GM19324 (cell line): ENCODE data around the gene CD33.
"Not testable (repeated sequence)": the region's sequence is repeated elsewhere in the genome, so short reads cannot be mapped to it uniquely, and the experiment has no call there.

Experiments
- ATAC-seq: cut with Tn5 transposase; IDR thresholded peaks from one replicate; pipeline ENCODE4 v1.9.1; 2021; ENCODE audit warnings: mild to moderate bottlenecking, moderate library complexity; ENCODE audit not compliant: unreplicated experiment, low FRiP score

Gene CD33

DNA sequence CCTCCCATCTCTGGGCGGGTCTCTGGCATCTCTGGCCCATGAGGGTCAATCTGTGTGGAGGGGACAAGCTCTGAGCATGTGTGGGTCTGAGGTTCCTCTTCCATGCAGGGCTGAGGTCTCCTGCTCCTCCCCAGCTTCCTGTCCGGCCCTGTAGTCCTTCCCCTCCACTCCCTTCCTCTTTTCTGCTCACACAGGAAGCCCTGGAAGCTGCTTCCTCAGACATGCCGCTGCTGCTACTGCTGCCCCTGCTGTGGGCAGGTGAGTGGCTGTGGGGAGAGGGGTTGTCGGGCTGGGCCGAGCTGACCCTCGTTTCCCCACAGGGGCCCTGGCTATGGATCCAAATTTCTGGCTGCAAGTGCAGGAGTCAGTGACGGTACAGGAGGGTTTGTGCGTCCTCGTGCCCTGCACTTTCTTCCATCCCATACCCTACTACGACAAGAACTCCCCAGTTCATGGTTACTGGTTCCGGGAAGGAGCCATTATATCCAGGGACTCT is at the start of gene CD33:
Gene CD33 (plus strand): TSS at position 183 of the 496 bp plus-strand sequence. CDS start 39 bp downstream, at position 222.
- not testable (repeated sequence) for ATAC-seq

DNA sequence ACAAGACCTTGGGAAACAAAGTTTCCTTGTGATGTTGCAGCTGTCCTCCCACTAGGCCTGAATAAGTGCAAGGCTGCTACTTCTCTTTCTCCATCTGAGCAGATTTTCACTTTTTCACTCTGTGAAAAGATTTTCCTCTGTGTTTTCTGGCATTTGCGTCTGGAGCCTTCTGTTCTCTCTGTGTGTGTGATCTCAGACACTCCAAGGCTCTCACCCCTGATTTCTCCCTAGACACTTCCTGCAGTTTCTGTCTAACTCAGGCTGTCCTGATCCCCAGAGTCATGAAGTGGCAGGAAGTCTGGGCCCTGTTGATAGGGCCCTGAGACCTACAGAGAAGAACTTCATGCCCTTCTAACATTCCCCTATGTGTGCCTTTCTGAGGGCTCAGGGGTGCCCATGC is 45.6 kb upstream of the CD33 start:
- ATAC-seq = no peak

DNA sequence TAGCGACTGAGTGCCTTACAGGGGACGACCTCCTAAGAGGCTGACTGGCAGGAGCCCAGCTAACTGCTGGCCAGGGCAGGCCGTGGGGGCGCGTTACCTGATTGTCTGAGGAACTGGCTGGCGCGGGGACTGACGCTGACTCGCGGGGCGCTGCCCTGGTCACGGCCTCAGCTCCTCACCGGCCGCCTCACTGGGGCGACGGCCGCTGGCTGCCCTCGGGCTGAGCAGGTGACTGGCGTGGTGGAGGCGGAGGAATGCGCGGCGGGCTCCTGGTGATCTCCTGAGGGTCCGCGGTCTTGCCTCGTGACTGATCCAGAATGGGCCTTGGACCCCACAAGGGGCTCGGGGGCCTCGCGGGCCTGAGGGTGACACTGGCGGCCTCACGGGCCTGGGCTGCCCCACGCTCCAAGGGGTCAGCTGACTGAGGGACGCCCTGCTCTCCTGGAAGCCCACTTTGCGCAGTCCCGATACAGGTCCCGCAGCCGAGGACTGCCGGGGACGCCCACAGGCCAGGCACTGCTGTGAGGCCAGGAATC is 43.4 kb upstream of the CD33 start:
- ATAC-seq = no peak

DNA sequence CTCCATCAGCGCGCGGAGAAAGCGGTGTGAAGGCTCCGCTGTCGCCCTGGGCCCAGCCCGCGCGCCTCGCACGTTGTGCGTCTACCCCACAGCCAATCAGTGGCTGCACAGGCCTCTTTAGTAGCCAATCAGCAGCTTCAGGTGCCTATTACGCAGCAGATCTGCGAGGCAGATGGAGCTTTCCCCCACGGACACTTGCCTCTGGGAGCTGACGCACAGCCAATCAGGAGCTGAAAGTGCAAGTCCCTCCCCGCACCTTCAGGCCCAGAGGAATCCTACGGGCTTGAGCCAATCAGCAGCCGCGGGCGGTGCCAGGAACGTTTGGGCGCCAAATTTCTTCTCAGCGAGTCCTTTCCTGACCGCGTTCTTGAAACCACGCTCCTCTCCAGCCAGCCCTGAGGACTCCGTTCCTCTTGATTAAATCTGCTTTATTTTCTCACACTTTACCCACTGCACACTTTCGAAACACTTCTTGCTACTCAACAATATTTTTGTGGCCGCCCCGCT is 42.9 kb upstream of the CD33 start:
- no peak for ATAC-seq

DNA sequence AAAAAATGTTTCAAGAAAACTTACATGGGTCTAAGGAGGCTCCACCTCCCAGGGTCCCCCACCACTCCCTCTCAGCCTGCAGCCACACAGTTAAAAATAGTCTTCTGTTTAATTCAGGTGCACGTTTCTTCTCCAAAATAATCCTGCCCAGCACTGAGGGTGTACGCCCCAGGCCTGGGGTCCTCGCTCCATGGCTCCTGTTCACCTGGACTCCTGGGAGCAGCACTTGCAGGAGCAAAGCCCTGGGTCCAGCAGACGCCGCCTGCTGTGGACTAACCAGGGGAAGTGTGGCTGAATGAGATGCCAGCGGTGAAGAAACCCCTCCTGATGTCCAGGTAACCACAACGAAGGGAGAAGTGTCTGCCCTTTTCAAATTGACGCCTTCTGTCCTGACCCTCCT is 41.3 kb upstream of the CD33 start:
- no peak for ATAC-seq

DNA sequence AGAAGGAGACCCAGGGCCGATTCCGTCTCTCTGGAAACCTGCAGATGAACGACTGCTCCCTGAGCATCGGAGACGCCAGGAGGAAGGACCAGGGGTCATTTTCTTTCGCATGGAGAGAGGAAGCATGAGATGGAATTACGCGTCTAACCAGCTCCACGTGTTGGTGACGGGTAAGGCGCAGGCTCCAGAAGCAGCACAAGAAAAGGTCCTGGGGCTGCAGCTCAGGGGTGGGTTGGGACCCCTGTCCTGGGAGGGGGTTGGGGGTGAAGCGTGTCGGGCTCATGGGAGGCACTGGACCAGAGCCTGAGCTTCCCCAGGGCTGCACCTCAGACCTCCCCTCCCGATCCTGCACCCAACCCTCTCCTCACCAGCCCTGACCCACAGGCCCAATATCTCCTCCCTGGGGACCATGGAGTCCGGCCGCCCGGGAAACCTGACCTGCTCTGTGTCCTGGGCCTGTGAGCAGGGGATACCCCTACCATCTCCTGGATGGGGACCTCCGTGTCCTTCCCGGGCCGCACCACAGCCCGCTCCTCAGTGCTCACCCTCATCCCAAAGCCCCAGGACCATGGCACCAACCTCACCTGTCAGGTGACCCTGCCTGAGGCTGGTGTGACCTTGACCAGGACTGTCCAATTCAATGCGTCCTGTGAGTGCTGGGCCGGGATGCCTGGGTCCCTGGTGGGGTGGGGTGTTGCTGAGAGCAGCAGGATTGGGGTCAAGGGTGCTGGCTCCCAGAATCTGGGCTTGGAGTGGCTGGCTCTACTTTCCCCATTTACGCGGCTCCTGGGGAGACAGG is 39.6 kb upstream of the CD33 start:
- no peak for ATAC-seq

DNA sequence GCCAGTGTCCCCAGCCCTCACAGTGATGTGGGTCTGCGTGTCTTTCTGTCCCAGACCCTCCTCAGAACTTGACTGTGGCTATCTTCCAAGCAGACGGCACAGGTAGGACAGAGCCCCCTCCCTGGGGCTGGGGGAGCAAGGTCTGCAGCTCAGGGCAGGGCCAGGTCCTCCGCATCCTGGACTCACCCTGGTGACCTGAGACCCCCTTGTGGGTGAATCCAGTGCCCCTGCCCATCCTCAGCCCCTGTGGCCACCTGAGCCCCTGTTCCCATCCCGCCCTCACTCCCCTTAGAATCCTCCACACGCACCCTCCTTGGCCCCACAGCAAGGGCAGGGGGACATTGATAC is 39.0 kb upstream of the CD33 start:
- no peak for ATAC-seq

DNA sequence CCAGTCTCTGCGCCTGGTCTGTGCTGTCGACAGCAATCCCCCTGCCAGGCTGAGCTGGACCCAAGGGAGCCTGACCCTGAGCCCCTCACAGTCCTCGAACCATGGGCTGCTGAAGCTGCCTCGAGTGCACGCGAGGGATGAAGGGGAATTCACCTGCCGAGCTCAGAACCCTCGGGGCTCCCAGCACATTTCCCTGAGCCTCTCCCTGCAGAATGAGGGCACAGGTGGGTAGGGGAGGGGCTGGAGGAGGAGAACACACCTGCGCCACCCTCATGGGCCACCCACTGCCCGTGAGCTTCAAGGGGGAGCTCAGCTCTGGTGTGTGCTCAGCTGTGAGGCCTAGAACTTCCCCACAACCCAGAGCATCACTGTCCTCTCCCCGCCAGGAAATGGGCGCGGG is 38.6 kb upstream of the CD33 start:
- no peak for ATAC-seq

DNA sequence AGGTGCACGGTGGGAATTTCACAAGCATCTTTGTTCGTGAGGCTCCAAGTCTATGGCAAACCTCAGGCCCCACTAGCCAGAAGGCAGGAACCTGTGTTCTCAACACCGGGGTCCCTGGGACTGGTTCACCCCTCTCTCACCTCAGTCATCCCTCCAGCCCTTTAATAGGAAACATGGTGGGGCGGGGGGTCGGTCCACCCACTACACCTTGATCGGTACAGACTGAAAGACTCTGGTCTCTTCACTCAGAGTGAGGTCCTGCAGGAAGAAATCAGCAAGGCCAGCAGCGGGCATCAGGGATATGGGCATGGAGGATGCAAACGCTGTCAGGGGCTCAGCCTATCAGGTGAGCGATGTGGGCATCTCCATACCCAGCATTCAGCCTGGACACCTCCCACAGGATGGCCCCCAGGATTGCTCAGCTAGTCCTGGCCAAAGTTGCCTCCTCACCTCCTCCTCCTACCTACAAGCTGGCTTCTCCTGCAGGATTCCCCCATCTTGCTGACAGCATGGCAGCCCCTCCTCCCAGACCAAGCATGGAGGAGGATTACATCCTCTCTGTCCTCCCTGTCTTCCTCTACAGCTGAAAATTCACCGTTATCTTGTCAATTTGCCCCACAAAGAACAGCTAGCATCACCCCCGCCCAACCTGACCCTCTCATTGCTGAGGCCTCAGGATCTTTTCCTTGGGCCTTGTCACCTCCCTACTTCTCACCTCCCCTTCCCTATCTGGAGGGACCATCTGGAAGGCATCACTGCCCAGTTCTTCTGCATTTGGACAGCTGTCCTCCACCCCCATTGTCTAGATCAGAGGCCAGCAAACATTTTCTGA is 37.3 kb upstream of the CD33 start:
- no peak for ATAC-seq

DNA sequence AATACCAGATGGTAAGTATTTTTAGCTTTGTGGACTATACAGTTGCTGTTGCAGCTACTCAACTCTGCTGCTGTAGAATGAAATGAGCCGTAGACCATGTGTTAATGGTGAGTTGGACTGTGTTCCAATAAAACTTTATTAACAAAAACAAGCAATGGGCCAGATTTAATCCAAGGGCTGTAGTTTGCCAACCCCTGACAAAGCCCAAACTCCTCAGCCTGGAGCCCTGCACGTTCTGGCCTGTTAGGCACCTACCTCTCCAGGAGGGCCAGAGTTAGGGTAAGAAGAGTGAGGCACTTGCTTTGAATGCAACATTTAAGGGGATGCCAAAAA is 36.7 kb upstream of the CD33 start:
- no peak for ATAC-seq

DNA sequence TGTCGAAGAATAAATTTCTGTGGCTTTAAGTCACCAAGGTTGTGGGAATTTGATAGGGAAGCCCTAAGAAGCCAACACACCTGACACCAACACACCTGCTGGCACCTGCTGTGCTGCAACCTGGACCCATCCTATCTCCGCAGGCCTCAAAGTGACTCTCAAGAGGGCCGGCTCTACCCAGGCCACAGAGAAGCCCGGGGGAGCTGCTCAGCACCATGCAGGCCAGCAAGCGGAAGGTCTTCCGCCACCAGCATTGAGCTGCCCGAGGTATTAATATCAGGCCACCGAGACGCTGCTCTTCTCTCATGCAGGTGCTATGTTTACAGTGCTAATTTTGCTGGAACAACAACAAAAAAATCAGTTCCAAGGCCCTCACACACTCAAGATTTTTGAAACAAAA is 32.2 kb upstream of the CD33 start:
- ATAC-seq = no peak

DNA sequence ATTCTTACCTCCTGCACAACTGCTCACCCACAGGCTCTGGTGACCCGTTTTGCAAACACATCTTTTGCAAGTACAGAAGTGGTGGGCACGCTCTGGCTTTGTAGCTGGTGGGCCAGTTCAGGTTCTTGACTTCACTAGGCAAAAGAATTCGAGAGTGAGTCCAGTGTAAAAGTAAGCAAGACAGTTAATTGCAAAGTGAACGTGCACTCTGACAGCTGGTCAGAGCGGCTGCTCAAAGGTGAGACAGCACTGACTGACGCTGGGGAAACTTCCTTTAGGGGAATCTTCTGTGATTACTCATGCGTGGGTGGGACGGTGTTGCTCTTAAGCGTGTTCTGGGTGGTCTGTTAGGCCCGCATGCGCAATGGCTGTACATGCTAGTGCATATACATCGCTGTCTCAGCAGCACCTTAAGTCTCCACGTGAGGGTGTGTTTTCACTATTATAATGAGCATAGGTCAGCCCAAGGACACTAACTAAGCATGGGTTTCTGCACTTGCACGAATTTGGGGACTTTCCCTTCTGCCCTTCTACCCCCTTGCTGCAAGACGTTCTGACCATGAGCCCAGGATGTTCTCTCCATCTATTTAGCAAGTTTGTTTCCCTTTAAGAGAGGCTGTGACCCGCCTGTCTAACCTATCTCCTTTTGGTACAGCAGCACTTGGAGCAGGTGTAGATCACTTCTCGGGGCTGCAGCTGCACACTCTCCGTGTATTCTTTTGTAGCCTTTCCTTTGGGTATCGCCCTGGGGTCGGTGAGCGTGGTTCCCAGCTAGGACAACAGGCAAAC is 30.2 kb upstream of the CD33 start:
- ATAC-seq = no peak

DNA sequence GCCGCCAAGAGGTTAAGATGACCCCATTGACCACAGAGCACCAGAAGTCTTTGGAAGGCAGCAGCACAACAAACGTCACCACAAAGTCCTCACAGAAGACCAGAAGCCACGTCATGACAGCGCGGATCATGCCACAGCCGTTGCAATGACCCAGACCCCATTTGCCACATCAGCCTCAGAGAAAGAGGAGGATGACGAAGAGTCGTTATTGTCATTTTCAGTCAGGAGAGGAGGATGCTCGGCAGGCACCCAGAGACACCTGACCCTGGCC is 29.6 kb upstream of the CD33 start:
- ATAC-seq = no peak

DNA sequence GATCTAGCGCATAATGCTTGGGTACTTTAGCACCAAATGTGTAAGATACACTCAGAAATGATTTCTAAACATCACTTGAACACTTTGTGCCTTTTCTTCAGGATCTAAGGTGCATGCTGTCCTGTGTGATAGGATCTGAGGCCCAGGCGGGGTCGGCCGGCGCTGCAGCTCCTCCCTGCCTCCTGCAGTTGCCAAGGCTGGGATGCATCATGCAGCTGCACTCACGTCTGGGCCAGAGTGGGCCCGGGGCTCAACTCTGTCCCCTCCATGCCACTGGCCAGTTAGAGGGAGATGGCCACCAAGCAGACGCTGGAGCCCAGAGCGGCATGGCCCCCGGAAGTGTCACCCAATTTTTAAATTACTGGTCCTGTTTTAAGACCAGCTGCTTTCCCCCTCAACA is 29.3 kb upstream of the CD33 start:
- ATAC-seq = no peak

DNA sequence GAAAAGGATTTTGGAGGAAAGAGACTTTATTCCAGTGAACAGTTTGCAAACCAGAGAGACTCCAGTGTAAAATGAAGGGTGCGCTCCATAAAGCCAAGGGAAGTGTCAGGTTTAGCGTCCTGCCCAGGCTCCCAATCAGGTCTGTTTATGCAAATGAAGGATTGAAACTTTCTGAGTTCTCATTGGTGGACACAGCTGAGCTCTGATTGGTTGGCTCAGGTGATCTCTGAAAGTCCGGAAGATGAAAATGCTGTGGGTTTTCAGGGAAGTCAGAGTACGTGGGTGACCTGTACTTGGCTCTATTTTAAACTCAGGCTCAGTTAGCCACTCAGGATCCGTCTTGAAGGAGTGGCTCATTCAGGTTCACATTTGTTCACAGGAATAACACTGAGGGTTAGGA is 28.7 kb upstream of the CD33 start:
- no peak for ATAC-seq

DNA sequence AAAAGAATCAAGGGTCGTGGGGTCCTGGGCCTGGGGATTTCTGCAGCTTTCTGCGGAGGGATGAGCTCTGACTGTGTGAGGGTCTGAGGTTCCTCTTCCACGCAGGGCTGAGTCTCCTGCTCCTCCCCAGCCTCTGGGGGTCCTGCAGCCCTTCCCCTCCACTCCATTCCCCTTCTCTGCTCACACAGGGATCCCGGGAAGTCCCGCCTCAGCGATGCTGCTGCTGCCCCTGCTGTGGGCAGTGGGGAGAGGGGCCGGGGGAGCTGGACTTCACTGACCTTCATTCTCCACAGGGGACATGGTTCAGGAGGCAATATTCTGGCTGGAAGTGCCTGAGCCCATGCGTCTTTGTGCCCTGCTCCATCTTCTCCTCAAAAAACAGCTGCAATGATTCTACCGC is 26.2 kb upstream of the CD33 start:
- no peak for ATAC-seq

DNA sequence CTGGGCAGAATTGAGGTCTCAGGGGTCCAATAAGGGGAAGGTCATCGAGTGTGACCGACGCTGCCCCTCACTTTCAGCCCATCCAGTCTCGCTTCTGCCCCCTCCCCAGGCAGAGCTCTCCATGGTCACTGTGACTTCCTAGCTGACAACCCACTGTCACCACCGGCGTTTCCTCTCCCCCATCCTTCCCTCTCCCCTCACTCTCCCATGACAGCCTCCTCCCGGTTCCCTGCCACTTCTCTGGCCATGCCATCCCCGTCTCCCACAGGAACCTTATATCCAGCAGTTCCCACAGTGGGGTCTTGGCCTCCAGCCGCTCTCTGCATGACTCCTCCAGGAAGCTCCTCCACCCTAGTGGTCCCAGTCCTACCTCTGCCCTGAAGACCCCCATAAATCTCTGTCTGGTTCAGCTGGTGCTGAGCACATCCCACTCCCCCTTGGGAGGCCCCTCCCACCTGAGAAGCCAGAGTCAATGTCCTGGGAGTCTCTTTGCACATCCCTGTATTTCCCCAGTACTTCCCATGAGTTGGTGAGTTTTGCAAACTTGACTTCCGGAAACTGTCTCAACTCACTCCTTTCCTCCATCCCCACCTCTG is 24.7 kb upstream of the CD33 start:
- ATAC-seq = no peak

DNA sequence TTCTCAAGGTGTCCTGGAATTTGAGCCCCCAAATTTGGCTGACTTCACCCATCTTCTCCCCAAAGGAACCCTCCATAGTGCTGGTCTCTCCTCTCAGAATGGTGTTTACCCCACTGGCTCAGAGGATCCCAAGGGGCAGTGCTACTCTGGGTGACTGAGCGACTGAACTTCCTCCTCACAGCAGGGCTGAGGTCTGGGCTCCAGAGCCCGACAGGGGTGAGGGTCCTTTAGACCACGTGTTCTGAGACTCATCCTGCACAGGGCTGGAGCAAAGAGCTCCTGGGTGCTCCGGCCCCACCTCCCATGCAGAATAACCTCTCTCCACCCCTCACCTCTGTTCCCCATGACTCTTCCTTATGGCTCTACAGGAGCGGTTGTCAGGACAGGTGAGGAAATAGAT is 23.2 kb upstream of the CD33 start:
- no peak for ATAC-seq

DNA sequence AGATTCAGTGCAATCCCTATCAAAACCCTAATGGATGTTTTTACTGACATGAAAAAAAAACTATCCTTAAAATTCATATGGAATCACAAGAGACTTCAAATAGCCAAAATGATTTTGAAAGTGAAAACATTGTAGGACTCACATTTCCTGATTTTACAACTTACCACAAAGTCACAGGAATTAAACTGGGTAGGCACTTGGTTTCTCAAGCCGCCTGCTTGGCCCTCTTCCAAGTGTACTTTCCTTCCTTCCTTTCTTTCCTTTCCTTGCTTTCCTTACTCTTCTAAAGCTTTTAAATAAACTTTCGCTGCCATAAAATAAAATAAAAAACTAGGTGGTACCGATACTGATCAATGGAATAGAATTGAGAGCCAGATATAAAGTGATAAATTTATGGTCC is 21.0 kb upstream of the CD33 start:
- no peak for ATAC-seq

DNA sequence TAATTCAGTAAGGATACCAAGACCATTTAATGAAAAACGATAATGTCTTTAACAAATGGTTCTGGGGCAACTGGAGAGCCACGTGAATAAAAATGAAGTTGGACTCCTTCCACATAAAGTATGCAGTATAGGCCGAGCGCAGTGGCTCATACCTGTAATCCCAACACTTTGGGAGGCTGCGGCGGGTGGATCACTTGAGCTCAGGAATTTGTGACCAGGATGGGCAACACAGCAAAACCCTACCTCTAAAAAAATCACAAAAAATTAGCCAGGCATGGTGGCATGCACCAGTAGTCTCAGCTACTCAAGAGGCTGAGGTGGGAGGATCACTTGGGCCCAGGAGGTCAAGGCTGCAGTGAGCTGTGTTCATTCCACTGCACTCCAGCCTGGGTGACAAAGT is 20.6 kb upstream of the CD33 start:
- no peak for ATAC-seq

DNA sequence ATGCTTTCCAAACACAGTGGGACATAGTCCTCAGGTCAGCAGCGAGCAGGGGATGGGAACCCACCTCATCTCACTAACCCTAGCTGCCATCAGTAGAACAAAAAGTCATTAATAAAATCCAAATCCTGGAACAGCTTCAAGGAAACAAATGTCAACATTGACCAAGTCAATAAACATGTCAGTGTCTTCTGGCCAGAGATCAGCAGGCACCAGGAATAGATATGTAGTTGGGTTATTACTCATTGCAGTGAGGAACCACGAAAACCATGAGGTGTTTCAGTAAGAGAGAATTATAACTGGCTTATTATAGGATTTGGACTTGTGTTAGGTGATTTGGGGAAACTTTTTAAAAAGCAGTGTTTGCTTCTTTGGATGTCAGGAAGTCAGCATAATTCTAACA is 17.1 kb upstream of the CD33 start:
- ATAC-seq = no peak
